Neural progenitor cell (in vitro differentiated cells): Measurements from ENCODE around the gene KRT78.

Source experiments
- CTCF ChIP-seq: fragments of 200-600 bp; sonication (generic); IDR thresholded peaks from 2 replicates; pipeline ENCODE4 v1.5.1; 2017; ENCODE audit warnings: antibody characterized with exemption, mild to moderate bottlenecking
- EZH2 ChIP-seq: fragments of 200-600 bp; sonication (generic); IDR thresholded peaks from 2 replicates; pipeline ENCODE4 v1.6.1; 2017; ENCODE audit warnings: antibody characterized with exemption, mild to moderate bottlenecking, moderate library complexity

GRCh38 chr12:52856787-52857186 is 8.0 kb upstream of the KRT78 start:
- TF ChIP-seq CTCF (no peak), EZH2 (no peak)
